HCT116 (cell line): Measurements from ENCODE around the gene DEXI.
"Not testable (repeated sequence)": the region's sequence is repeated elsewhere in the genome, so short reads cannot be mapped to it uniquely, and the experiment has no call there.

Experiments used
- CTCF ChIP-seq, 3 experiments: fragments of 200-600 bp in 1 of 3; sonication (generic) in 1 of 3; IDR thresholded peaks in 2 of 3; conservative IDR thresholded peaks in 1 of 3; 2 replicates each; pipeline ENCODE4 v1.5.1; 2012 to 2017; ENCODE audit warnings: low read depth in 2 of 3, low read length in 2 of 3, antibody characterized with exemption in 1 of 3, borderline replicate concordance in 1 of 3, control low read depth in 1 of 3, mild to moderate bottlenecking in 1 of 3, mixed read lengths in 1 of 3, mixed run types in 1 of 3, moderate library complexity in 1 of 3; ENCODE audit not compliant: insufficient read depth in 1 of 3
- MAX ChIP-seq: IDR thresholded peaks from 2 replicates; pipeline ENCODE4 v1.6.1; 2012
- POLR2A ChIP-seq: IDR thresholded peaks from 2 replicates; pipeline ENCODE4 v1.7.0; 2011; ENCODE audit warnings: borderline replicate concordance; ENCODE audit not compliant: insufficient read depth, insufficient read length; ENCODE audit errors: extremely low read depth

GRCh38 chr16:10929097-10929496 is 13.2 kb downstream of the DEXI start:
- TF ChIP-seq POLR2A; MAX; CTCF (IDR thresholded peaks at IDR 0.05 in 2 of 3, conservative IDR thresholded peaks at IDR 0.05 in 1 of 3; ENCODE audit: borderline replicate concordance in 1 of 3, insufficient read depth in 1 of 3, low read depth in 2 of 3, low read length in 2 of 3): not testable (repeated sequence)
